Trophoblast cell (in vitro differentiated cells and primary cell): Measurements from ENCODE around the gene BMAL1.
A peak's percentile ranks its signal among the peaks of the same experiment; 100 is the strongest.

Experiments
- DNase-seq, 2 donors: peaks; one replicate each; pipeline ENCODE4 v3.0.0-alpha.2; 2016
- H2AFZ ChIP-seq: 2 replicates; pipeline ENCODE4 v1.6.1; 2013; ENCODE audit warnings: low read length, moderate library complexity, mild to moderate bottlenecking; ENCODE audit not compliant: insufficient read depth, poor library complexity
- H2AK5ac ChIP-seq: 2 replicates; pipeline ENCODE4 v1.6.1; 2013; ENCODE audit warnings: mild to moderate bottlenecking, low read length
- H2BK120ac ChIP-seq: 2 replicates; pipeline ENCODE4 v1.6.1; 2013; ENCODE audit warnings: low read length, mild to moderate bottlenecking, moderate library complexity; ENCODE audit not compliant: insufficient read depth, poor library complexity
- H2BK12ac ChIP-seq: 2 replicates; pipeline ENCODE4 v1.6.1; 2013; ENCODE audit warnings: mild to moderate bottlenecking, low read length, moderate library complexity
- H2BK5ac ChIP-seq: 2 replicates; pipeline ENCODE4 v1.6.1; 2013; ENCODE audit warnings: low read length, low read depth, moderate library complexity, mild to moderate bottlenecking; ENCODE audit not compliant: poor library complexity
- H3K14ac ChIP-seq: 2 replicates; pipeline ENCODE4 v1.6.1; 2013; ENCODE audit warnings: mild to moderate bottlenecking, low read length
- H3K18ac ChIP-seq: 2 replicates; pipeline ENCODE4 v1.6.1; 2013; ENCODE audit warnings: mild to moderate bottlenecking, low read length
- H3K23ac ChIP-seq: 2 replicates; pipeline ENCODE4 v1.6.1; 2013; ENCODE audit warnings: low read length
- H3K27ac ChIP-seq: 2 replicates; pipeline ENCODE4 v1.5.1; 2013; ENCODE audit warnings: low read depth, mild to moderate bottlenecking, inconsistent platforms, low read length, moderate library complexity
- H3K27me3 ChIP-seq: 2 replicates; pipeline ENCODE4 v1.6.1; 2013; ENCODE audit warnings: inconsistent platforms, mild to moderate bottlenecking, low read length, moderate library complexity; ENCODE audit not compliant: insufficient read depth
- H3K36me3 ChIP-seq, 2 experiments: 1 replicate in 1 of 2; 2 replicates in 1 of 2; pipeline ENCODE4 v1.6.1; 2013; ENCODE audit warnings: low read length in 2 of 2, mild to moderate bottlenecking in 2 of 2, moderate library complexity in 1 of 2; ENCODE audit not compliant: insufficient read depth in 2 of 2, control insufficient read depth in 1 of 2
- H3K4ac ChIP-seq: 2 replicates; pipeline ENCODE4 v1.6.1; 2013; ENCODE audit warnings: low read depth, mild to moderate bottlenecking, low read length, moderate library complexity
- H3K4me1 ChIP-seq, 2 experiments: 1 replicate in 1 of 2; 2 replicates in 1 of 2; pipeline ENCODE4 v1.6.1; 2013; ENCODE audit warnings: low read length in 2 of 2, mild to moderate bottlenecking in 2 of 2, moderate library complexity in 1 of 2; ENCODE audit not compliant: insufficient read depth in 2 of 2, control insufficient read depth in 1 of 2
- H3K4me2 ChIP-seq: 2 replicates; pipeline ENCODE4 v1.6.1; 2013; ENCODE audit warnings: inconsistent platforms, mild to moderate bottlenecking, low read length, moderate library complexity
- H3K4me3 ChIP-seq: 2 replicates; pipeline ENCODE4 v1.5.1; 2013; ENCODE audit warnings: mild to moderate bottlenecking, low read depth, low read length, inconsistent platforms
- H3K79me1 ChIP-seq: one replicate; pipeline ENCODE4 v1.6.1; 2013; ENCODE audit warnings: low read length
- H3K79me2 ChIP-seq: 2 replicates; pipeline ENCODE4 v1.6.1; 2013; ENCODE audit warnings: low read length, mild to moderate bottlenecking; ENCODE audit not compliant: control insufficient read depth, insufficient read depth, poor library complexity
- H3K9ac ChIP-seq: 2 replicates; pipeline ENCODE4 v1.6.1; 2013; ENCODE audit warnings: mild to moderate bottlenecking, low read length
- H3K9me3 ChIP-seq: 2 replicates; pipeline ENCODE4 v1.6.1; 2013; ENCODE audit warnings: low read depth, mild to moderate bottlenecking, control low read depth, inconsistent platforms, low read length; ENCODE audit not compliant: insufficient read depth
- H4K12ac ChIP-seq: 2 replicates; pipeline ENCODE4 v1.6.1; 2013; ENCODE audit warnings: low read depth, mild to moderate bottlenecking, low read length, moderate library complexity
- H4K8ac ChIP-seq: 2 replicates; pipeline ENCODE4 v1.6.1; 2013; ENCODE audit warnings: low read depth, mild to moderate bottlenecking, low read length, moderate library complexity
- H4K91ac ChIP-seq: one replicate; pipeline ENCODE4 v1.6.1; 2013; ENCODE audit warnings: low read depth, mild to moderate bottlenecking, low read length, moderate library complexity
- WGBS: extraction: QIAGEN DNeasy Blood & Tissue Kit; methylation state at CpG from one replicate; pipeline ENCODE4 v1.1.7; 2013; ENCODE audit warnings: missing lambda C conversion rate; ENCODE audit not compliant: insufficient read length, insufficient coverage; ENCODE audit errors: extremely low coverage; 5-methylcytosine and 5-hydroxymethylcytosine counted together

Gene BMAL1

GRCh38 chr11:13405220-13405619 is 127.6 kb downstream of the BMAL1 start:
- H3K9ac ChIP-seq = no peak overlapping the region
- no peak overlapping the region for H4K91ac ChIP-seq
- H3K36me3 ChIP-seq = peaks cover 0 to 1% of the 10 kb centered on the region in 2 experiments
- no peak overlapping the region for H3K27ac ChIP-seq
- H3K14ac ChIP-seq = no peak overlapping the region
- H2BK120ac ChIP-seq = no peak overlapping the region
- no peaks in the 10 kb centered on the region for H3K79me2 ChIP-seq
- no CpG with 5 or more reads among the region's 4 CpGs for WGBS
- H4K8ac ChIP-seq = no peak overlapping the region
- H3K4me3 ChIP-seq = no peak overlapping the region
- H3K79me1 ChIP-seq = no peaks in the 10 kb centered on the region
- no peak overlapping the region for H2BK12ac ChIP-seq
- no peak overlapping the region for H3K4me2 ChIP-seq
- no peak overlapping the region for H2BK5ac ChIP-seq
- no peak overlapping the region for H2AFZ ChIP-seq
- DNase-seq = no peak
- no peak overlapping the region for H3K4ac ChIP-seq
- H3K18ac ChIP-seq = no peak overlapping the region
- no peaks in the 10 kb centered on the region for H3K9me3 ChIP-seq
- H4K12ac ChIP-seq = no peak overlapping the region
- no peaks in the 10 kb centered on the region for H3K27me3 ChIP-seq
- no peak overlapping the region for H3K23ac ChIP-seq
- peaks cover 0 to 2% of the 10 kb centered on the region in 2 experiments for H3K4me1 ChIP-seq
- no peak overlapping the region for H2AK5ac ChIP-seq

DNA sequence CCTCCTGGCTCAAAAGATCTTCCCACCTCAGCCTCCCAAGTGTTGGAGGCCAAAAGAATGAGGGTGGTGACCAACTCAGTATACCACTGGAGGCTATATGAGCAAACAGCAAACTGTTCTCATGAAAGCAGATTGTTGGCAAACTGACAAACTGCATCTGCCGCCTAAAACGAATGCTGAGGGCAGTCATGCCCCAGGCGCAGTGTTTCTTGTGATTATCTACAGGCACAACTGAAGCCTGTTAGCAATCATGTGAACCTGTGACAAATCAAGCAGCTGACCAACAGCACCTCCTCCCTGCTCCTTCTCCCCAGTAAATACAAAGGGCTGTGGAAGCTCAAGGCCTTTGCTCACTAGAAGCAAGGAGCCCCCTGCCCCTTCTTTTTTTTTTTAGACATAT is 137.6 kb downstream of the BMAL1 start:
- H3K4me3 ChIP-seq = no peak overlapping the region
- no peak overlapping the region for H4K91ac ChIP-seq
- peak; percentile 98 for DNase-seq
- H3K4me2 ChIP-seq = no peak overlapping the region
- no CpG with 5 or more reads among the region's 3 CpGs for WGBS
- peaks cover 15 to 18% of the 10 kb centered on the region in 2 experiments for H3K36me3 ChIP-seq
- no peak overlapping the region for H3K23ac ChIP-seq
- no peaks in the 10 kb centered on the region for H3K79me2 ChIP-seq
- no peak overlapping the region for H2AFZ ChIP-seq
- no peak overlapping the region for H3K18ac ChIP-seq
- no peaks in the 10 kb centered on the region for H3K4me1 ChIP-seq
- no peak overlapping the region for H3K9ac ChIP-seq
- H2BK12ac ChIP-seq = no peak overlapping the region
- no peak overlapping the region for H2AK5ac ChIP-seq
- no peak overlapping the region for H2BK120ac ChIP-seq
- no peak overlapping the region for H4K8ac ChIP-seq
- no peak overlapping the region for H2BK5ac ChIP-seq
- H3K14ac ChIP-seq = no peak overlapping the region
- no peak overlapping the region for H3K27ac ChIP-seq
- peaks cover 3% of the 10 kb centered on the region for H3K9me3 ChIP-seq
- no peak overlapping the region for H3K4ac ChIP-seq
- no peaks in the 10 kb centered on the region for H3K27me3 ChIP-seq
- H4K12ac ChIP-seq = no peak overlapping the region
- H3K79me1 ChIP-seq = no peaks in the 10 kb centered on the region

DNA sequence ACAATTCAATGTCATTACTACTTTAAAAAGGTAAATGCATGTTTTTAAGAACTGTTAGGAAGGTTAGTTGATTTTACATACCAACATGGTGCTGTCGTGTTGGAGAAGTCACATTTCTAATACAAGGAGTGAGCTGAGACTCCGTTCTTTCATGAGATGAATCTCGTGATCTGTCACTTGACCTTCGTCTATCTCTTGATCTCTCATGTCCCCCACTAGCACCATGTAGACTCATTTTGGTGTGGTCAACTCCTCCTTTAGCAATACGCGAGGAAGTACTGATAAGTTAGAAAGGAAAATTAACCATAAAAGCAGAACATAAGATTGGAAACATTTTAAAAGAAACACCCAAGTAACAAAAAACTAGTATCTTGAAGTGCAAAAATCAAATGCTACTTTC is 144.0 kb downstream of the BMAL1 start:
- Histone ChIP-seq H3K79me1 (no peaks in the 10 kb centered on the region), H3K4me2 (no peak overlapping the region), H3K18ac (no peak overlapping the region), H4K8ac (no peak overlapping the region), H3K27me3 (no peaks in the 10 kb centered on the region), H3K27ac (no peak overlapping the region), H3K4me3 (no peak overlapping the region), H3K36me3 (peaks cover 2 to 3% of the 10 kb centered on the region in 2 experiments), H2BK120ac (no peak overlapping the region), H2BK5ac (no peak overlapping the region), H3K14ac (no peak overlapping the region), H3K4ac (no peak overlapping the region), H4K12ac (no peak overlapping the region), H3K9me3 (no peaks in the 10 kb centered on the region), H2AFZ (no peak overlapping the region), H3K79me2 (no peaks in the 10 kb centered on the region), H3K9ac (no peak overlapping the region), H4K91ac (no peak overlapping the region), H2BK12ac (no peak overlapping the region), H2AK5ac (no peak overlapping the region), H3K23ac (no peak overlapping the region), H3K4me1 (no peaks in the 10 kb centered on the region)
- no CpG with 5 or more reads among the region's 6 CpGs for WGBS
- no peak for DNase-seq

DNA sequence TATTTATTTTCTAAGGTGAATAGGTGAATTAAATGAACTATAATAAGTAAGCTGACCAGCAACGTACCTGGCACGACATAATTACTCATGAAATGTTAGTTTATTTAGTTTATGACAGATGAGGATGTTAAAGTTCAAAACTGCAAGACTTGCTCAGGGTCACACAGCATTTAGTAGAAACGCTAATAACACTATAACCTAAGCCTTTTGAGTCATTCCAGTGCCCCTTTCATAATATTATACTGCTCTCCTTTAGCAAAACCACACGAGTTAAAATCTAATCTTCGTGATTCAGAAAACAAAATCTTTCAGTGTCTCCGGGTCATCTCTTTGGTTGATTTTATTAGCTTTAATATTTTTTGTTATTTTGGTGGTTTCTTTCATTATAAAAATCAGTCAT is 145.8 kb downstream of the BMAL1 start:
- Histone ChIP-seq H3K4me3 (no peak overlapping the region), H3K36me3 (peaks cover 0 to 2% of the 10 kb centered on the region in 2 experiments), H3K27ac (no peak overlapping the region), H2AFZ (no peak overlapping the region), H2AK5ac (no peak overlapping the region), H4K12ac (no peak overlapping the region), H2BK12ac (no peak overlapping the region), H3K4me1 (no peaks in the 10 kb centered on the region), H3K9me3 (no peaks in the 10 kb centered on the region), H3K18ac (no peak overlapping the region), H3K4me2 (no peak overlapping the region), H2BK5ac (no peak overlapping the region), H4K8ac (no peak overlapping the region), H3K79me2 (no peaks in the 10 kb centered on the region), H3K27me3 (no peaks in the 10 kb centered on the region), H3K4ac (no peak overlapping the region), H3K14ac (no peak overlapping the region), H3K23ac (no peak overlapping the region), H3K9ac (no peak overlapping the region), H3K79me1 (no peaks in the 10 kb centered on the region), H4K91ac (no peak overlapping the region), H2BK120ac (no peak overlapping the region)
- WGBS = no CpG with 5 or more reads among the region's 6 CpGs
- no peak for DNase-seq
